Measurements from ENCODE around the gene SHISA4.
"Not testable (repeated sequence)": the region's sequence is repeated elsewhere in the genome, so short reads cannot be mapped to it uniquely, and the experiment has no call there.

Gene SHISA4

GRCh38 chr1:201898992-201899391 is 10.3 kb downstream of the SHISA4 start:
- Histone ChIP-seq H3K4me1 (ENCODE audit: insufficient read depth, insufficient read length) (peaks cover 24% of the 10 kb centered on the region), H3K36me3 (ENCODE audit: insufficient read depth, insufficient read length, low read length) (no peaks in the 10 kb centered on the region), H3K4me3 (ENCODE audit: insufficient read length, low read depth) (no peak overlapping the region), H3K9ac (ENCODE audit: insufficient read length, low read depth) (no peak overlapping the region), H3K27me3 (ENCODE audit: insufficient read depth, insufficient read length) (no peaks in the 10 kb centered on the region), H3K9me3 (ENCODE audit: insufficient read depth, low read length) (no peaks in the 10 kb centered on the region)
- no peak for TF ChIP-seq SUZ12 (IDR thresholded peaks at IDR 0.05; ENCODE audit: extremely low read depth, insufficient read depth, insufficient read length)
- TF ChIP-seq YY1 (IDR thresholded peaks at IDR 0.05; ENCODE audit: insufficient read depth, insufficient read length): no peak
- TF ChIP-seq ZNF274 (IDR thresholded peaks at IDR 0.05; ENCODE audit: low read depth, low read length): no peak
- no peak for DNase-seq (ENCODE audit: low read depth, low spot score)

GRCh38 chr1:201899683-201900429 is 11.2 kb downstream of the SHISA4 start:
- no peak overlapping the region for H3K4me3 ChIP-seq (ENCODE audit: insufficient read length, low read depth)
- no peak for DNase-seq (ENCODE audit: low read depth, low spot score)
- no peak for TF ChIP-seq SUZ12 (IDR thresholded peaks at IDR 0.05; ENCODE audit: extremely low read depth, insufficient read depth, insufficient read length)
- TF ChIP-seq ZNF274 (IDR thresholded peaks at IDR 0.05; ENCODE audit: low read depth, low read length): no peak
- no peak for TF ChIP-seq YY1 (IDR thresholded peaks at IDR 0.05; ENCODE audit: insufficient read depth, insufficient read length)
- H3K4me1 ChIP-seq (ENCODE audit: insufficient read depth, insufficient read length): peaks cover 20% of the 10 kb centered on the region
- H3K9me3 ChIP-seq (ENCODE audit: insufficient read depth, low read length): no peaks in the 10 kb centered on the region
- no peaks in the 10 kb centered on the region for H3K27me3 ChIP-seq (ENCODE audit: insufficient read depth, insufficient read length)
- H3K36me3 ChIP-seq (ENCODE audit: insufficient read depth, insufficient read length, low read length): no peaks in the 10 kb centered on the region
- H3K9ac ChIP-seq (ENCODE audit: insufficient read length, low read depth): no peak overlapping the region

GRCh38 chr1:201900476-201900875 is 11.8 kb downstream of the SHISA4 start:
- TF ChIP-seq SUZ12 (IDR thresholded peaks at IDR 0.05; ENCODE audit: extremely low read depth, insufficient read depth, insufficient read length) (no peak), ZNF274 (IDR thresholded peaks at IDR 0.05; ENCODE audit: low read depth, low read length) (no peak), YY1 (IDR thresholded peaks at IDR 0.05; ENCODE audit: insufficient read depth, insufficient read length) (no peak)
- Histone ChIP-seq H3K4me1 (ENCODE audit: insufficient read depth, insufficient read length) (peaks cover 16% of the 10 kb centered on the region), H3K9ac (ENCODE audit: insufficient read length, low read depth) (no peak overlapping the region), H3K4me3 (ENCODE audit: insufficient read length, low read depth) (no peak overlapping the region), H3K36me3 (ENCODE audit: insufficient read depth, insufficient read length, low read length) (no peaks in the 10 kb centered on the region), H3K9me3 (ENCODE audit: insufficient read depth, low read length) (no peaks in the 10 kb centered on the region), H3K27me3 (ENCODE audit: insufficient read depth, insufficient read length) (no peaks in the 10 kb centered on the region)
- DNase-seq (ENCODE audit: low read depth, low spot score): no peak

DNA sequence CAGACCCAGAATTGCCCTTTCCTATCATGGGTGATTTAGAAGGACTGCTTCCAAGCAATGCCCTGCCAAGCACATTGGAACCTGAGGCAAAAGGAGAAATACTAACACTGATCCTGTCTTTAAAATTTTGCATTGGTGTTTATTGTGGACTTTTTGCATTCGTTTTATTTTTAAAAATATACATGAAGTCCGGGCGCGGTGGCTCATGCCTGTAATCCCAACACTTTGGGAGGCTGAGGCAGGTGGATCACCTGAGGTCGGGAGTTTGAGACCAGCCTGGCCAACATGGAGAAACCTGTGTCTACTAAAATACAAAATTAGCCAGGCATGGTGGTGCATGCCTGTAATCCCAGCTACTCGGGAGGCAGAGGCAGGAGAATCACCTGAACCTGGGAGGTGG is 12.3 kb downstream of the SHISA4 start:
- H3K36me3 ChIP-seq (ENCODE audit: insufficient read depth, insufficient read length, low read length); H3K9me3 ChIP-seq (ENCODE audit: insufficient read depth, low read length); H3K9ac ChIP-seq (ENCODE audit: insufficient read length, low read depth); H3K4me3 ChIP-seq (ENCODE audit: insufficient read length, low read depth); DNase-seq (ENCODE audit: low read depth, low spot score); H3K27me3 ChIP-seq (ENCODE audit: insufficient read depth, insufficient read length): not testable (repeated sequence)
- peaks cover 18% of the 10 kb centered on the region for H3K4me1 ChIP-seq (ENCODE audit: insufficient read depth, insufficient read length)

DNA sequence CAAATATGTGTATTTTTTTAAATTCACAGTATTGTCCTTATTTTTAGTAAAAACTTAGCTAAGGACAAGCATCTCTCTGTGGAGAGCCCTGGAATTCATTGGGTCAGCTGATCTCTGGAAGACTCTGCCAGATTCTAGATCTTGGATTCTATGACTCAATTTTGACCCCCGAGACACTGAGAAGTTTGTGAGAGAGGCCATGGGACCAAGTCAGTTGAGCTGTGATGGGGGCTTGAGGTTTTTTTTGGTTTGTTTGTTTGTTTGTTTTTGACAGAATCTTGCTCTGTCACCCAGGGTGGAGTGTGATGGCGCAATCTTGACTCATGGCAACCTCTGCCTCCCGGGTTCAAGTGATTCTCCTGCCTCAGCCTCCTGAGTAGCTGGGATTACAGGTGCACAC is 13.5 kb downstream of the SHISA4 start:
- Histone ChIP-seq H3K27me3 (ENCODE audit: insufficient read depth, insufficient read length) (no peaks in the 10 kb centered on the region), H3K9ac (ENCODE audit: insufficient read length, low read depth) (no peak overlapping the region), H3K4me3 (ENCODE audit: insufficient read length, low read depth) (no peak overlapping the region), H3K36me3 (ENCODE audit: insufficient read depth, insufficient read length, low read length) (no peaks in the 10 kb centered on the region), H3K4me1 (ENCODE audit: insufficient read depth, insufficient read length) (peaks cover 13% of the 10 kb centered on the region), H3K9me3 (ENCODE audit: insufficient read depth, low read length) (no peaks in the 10 kb centered on the region)
- TF ChIP-seq YY1 (IDR thresholded peaks at IDR 0.05; ENCODE audit: insufficient read depth, insufficient read length) (no peak), ZNF274 (IDR thresholded peaks at IDR 0.05; ENCODE audit: low read depth, low read length) (no peak), SUZ12 (IDR thresholded peaks at IDR 0.05; ENCODE audit: extremely low read depth, insufficient read depth, insufficient read length) (no peak)
- no peak for DNase-seq (ENCODE audit: low read depth, low spot score)

GRCh38 chr1:201903135-201903534 is 14.4 kb downstream of the SHISA4 start:
- Histone ChIP-seq H3K9ac (ENCODE audit: insufficient read length, low read depth) (no peak overlapping the region), H3K27me3 (ENCODE audit: insufficient read depth, insufficient read length) (no peaks in the 10 kb centered on the region), H3K9me3 (ENCODE audit: insufficient read depth, low read length) (no peaks in the 10 kb centered on the region), H3K36me3 (ENCODE audit: insufficient read depth, insufficient read length, low read length) (no peaks in the 10 kb centered on the region), H3K4me3 (ENCODE audit: insufficient read length, low read depth) (no peak overlapping the region), H3K4me1 (ENCODE audit: insufficient read depth, insufficient read length) (peaks cover 13% of the 10 kb centered on the region)
- no peak for DNase-seq (ENCODE audit: low read depth, low spot score)
- TF ChIP-seq YY1 (IDR thresholded peaks at IDR 0.05; ENCODE audit: insufficient read depth, insufficient read length) (no peak), SUZ12 (IDR thresholded peaks at IDR 0.05; ENCODE audit: extremely low read depth, insufficient read depth, insufficient read length) (no peak)

DNA sequence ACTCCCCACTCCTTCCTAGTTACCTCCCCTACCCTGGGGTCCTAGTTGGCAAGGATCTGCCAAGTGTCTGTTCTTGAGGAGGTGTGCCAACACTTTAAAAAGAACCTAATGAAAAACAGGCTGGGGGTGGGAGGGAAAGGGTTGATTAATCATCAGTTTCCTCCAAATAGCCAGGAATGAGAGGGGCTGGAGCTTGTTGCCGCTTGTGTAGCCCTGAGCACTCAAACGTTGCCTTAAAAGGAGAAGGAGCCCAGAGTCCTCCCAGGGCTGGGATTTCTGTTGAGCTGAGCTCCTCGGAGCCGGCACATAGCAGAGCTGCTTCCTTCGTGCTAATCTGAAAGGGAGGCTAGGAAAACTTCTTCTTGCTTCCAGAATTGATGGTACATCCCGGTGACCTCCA is 15.9 kb downstream of the SHISA4 start:
- no peak overlapping the region for H3K9ac ChIP-seq (ENCODE audit: insufficient read length, low read depth)

More for the DNA sequence above, 15.9 kb downstream of the SHISA4 start:
- no peak for DNase-seq (ENCODE audit: low read depth, low spot score)
- Histone ChIP-seq H3K36me3 (ENCODE audit: insufficient read depth, insufficient read length, low read length) (no peaks in the 10 kb centered on the region), H3K4me3 (ENCODE audit: insufficient read length, low read depth) (no peak overlapping the region), H3K4me1 (ENCODE audit: insufficient read depth, insufficient read length) (peaks cover 13% of the 10 kb centered on the region), H3K27me3 (ENCODE audit: insufficient read depth, insufficient read length) (no peaks in the 10 kb centered on the region), H3K9me3 (ENCODE audit: insufficient read depth, low read length) (no peaks in the 10 kb centered on the region)
- no peak for TF ChIP-seq YY1 (IDR thresholded peaks at IDR 0.05; ENCODE audit: insufficient read depth, insufficient read length)
- TF ChIP-seq SUZ12 (IDR thresholded peaks at IDR 0.05; ENCODE audit: extremely low read depth, insufficient read depth, insufficient read length): no peak
- no peak for TF ChIP-seq ZNF274 (IDR thresholded peaks at IDR 0.05; ENCODE audit: low read depth, low read length)

Data from NT2/D1 (cell line).